Measurements from ENCODE around the gene SNF8.
"Not testable (repeated sequence)": the region's sequence is repeated elsewhere in the genome, so short reads cannot be mapped to it uniquely, and the experiment has no call there.

Gene SNF8

DNA sequence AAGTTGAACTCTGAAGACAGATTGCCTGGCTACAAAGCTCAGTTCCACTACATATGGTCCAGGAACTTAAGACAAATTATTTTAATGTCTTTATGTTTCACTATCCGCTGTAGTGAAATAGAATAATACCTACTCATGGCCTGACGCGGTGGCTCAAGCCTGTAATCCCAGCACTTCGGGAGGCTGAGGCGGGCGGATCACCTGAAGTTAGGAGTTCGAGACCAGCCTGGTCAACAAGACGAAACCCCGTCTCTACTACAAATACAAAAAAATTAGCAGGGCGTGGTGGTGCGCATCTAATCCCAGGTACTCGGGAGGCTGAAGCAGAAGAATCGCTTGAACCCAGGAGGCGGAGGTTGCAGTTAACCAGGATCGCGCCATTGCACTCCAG is 614 bp upstream of the SNF8 start:
- in situ Hi-C loops (cut with HindIII; ENCODE audit: low pct_ligation_motif_present, low pct_unique_long_range_greater_than_20kb, low sequenced_read_pairs); DNase-seq: not testable (repeated sequence)

DNA sequence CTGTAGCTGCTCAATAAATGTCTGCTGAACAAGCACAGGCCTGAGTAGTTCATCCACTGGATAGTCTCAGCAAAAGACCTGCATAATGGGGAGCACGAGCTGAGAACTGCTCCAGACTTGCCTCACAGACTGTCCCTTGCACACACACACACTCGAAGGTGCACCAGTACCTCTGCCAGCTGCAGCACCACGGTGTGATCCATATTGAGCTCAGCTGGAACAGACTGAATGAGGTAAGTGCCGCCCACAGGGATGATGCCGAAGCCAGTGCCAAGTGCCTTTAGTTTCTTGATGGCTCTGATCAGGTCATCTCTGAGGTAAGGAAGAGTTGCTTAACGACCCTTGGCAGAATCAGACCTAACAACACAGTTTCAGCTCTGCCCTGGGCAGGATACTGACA is 11.6 kb downstream of the SNF8 start:
- no peak for DNase-seq
- in situ Hi-C loops (cut with HindIII; ENCODE audit: low pct_ligation_motif_present, low pct_unique_long_range_greater_than_20kb, low sequenced_read_pairs) = no loop called here

DNA sequence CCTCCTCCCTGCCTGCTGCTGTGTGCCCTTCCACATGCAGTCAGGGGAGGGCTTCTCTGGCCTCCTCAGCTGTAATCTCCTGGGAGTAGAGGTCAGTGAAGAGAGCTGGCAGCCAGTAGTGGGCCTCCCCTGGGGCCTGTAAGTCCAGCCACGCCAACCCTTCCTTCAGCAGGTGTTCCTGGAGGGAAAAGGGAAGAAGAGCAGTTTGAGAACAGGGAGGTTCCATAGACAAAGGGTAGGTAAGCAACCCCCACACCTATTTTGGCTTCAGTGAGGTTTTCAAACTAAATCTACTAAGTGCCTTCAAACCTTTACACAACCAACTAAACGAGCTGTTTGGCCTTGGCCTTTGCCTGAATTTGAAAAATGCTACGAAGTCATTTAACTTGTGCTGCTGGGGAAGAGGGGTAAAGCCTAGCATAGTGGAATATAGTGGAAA is 14.2 kb downstream of the SNF8 start:
- DNase-seq = no peak
- in situ Hi-C loops (cut with HindIII; ENCODE audit: low pct_ligation_motif_present, low pct_unique_long_range_greater_than_20kb, low sequenced_read_pairs) = no loop called here

DNA sequence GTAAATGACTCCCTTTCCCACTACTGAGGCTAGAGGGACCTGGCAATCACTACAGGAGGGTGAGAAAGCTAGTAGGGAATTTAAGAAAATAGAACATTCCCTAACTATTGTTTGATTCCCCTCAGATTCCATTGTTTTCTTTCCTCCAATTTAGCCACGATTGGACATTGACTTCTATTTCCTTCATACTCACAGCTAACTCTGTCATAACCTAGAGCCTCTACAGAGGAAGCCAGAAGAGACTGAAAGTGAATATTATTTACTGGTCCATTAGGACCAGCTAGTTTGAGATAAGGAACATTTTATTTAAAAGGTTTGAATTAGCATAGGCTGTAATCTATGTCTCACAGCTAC is 14.9 kb downstream of the SNF8 start:
- in situ Hi-C loops (cut with HindIII; ENCODE audit: low pct_ligation_motif_present, low pct_unique_long_range_greater_than_20kb, low sequenced_read_pairs) = no loop called here
- DNase-seq = no peak

DNA sequence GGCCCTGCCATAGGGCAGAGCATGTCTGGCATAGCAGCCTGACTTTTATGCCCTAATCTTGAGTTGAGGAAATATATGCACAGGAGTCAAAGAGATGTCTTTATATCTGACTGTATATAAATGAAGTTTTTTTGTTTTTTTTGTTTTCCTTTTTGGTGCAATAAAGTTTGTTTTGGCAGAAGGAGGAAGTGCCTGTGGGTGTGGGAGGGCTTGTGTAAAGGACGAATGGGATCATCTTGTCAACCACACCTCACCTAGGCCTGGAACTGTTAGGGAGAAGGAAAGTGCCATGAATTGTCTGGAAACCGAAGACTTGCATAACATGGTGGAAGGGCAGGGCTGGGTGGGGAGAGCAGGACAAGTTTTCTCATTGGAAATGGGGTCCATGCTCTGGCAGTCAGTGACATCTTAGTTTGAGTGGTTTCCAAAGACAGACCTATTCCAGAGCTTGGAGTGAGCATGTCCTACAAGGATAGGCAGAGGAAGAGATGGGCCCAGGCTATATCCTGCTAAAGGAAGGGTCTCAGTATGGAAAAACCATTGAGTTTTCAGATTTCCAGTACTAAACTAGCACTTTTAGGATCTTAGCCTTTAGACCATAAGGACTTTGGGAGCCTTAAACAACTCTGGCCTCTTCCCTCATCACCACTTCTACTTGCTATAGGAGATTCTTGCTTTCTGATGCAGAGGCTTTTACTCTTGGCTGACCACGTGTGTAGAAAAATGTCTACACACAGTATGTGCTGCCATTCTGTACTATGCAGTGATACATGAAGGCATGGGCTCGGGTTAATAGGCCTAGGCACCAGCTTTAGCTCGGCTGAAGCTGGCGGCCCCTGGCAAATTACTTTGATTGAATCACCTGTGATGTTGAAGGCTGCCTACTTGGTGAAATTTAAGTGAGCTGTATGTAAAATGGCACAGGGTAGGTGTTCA is 15.5 kb downstream of the SNF8 start:
- no peak for DNase-seq
- in situ Hi-C loops (cut with HindIII; ENCODE audit: low pct_ligation_motif_present, low pct_unique_long_range_greater_than_20kb, low sequenced_read_pairs) = no loop called here

DNA sequence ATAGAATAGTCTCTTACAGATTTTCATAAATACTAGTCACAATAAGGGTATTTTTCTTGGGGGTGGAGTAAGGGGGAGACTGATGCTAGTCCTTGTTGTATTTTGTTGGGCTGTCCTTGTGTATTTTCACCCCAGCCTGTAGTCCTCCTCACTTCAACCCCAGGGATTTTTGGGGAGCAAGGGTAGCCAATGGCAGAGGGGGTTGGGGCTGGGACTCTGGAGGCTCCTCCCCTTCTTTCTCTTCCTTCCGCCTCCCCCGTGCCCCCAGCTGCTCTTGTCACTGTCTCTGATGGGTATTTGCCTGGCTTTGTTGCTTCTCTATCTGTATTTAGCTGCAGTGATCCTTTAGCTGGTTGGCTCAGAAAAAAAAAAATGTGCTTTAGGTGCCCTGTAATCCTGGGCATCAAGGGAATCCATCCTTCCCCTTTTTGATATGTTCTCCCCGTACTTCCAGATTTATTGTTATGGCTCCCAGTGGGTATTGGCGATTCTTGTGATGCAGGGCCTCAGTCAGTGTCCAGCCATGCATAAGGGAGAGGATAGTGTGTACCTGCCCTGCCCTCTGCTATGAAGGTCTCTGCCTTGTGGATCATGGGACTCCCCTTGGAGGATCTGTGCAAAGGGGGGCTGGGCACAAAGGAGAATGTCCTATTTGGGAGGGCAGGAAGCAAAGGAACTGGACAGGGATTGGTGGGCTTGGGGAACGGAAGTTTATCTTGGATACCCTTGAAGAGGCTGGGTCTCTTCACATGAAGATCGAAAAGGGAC is 16.5 kb downstream of the SNF8 start:
- DNase-seq = no peak
- in situ Hi-C loops (cut with HindIII; ENCODE audit: low pct_ligation_motif_present, low pct_unique_long_range_greater_than_20kb, low sequenced_read_pairs) = no loop called here

DNA sequence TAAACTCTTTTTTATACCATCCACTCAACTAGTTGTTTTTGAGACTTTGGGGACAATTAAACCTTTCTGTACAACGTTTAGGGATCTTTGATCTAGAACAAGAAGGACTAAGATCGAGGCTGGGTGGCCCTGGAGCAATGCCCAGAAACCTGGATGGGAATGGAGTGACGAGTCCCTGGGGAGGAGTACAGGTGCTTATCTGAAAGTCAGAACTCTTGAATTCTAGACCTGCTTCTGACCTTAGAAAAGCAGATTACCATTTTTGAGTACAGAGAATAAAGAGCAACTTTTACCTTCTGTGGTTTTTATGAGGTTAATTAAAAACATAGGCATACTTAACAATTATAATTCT is 18.7 kb downstream of the SNF8 start:
- no peak for DNase-seq
- in situ Hi-C loops (cut with HindIII; ENCODE audit: low pct_ligation_motif_present, low pct_unique_long_range_greater_than_20kb, low sequenced_read_pairs) = no loop called here

DNA sequence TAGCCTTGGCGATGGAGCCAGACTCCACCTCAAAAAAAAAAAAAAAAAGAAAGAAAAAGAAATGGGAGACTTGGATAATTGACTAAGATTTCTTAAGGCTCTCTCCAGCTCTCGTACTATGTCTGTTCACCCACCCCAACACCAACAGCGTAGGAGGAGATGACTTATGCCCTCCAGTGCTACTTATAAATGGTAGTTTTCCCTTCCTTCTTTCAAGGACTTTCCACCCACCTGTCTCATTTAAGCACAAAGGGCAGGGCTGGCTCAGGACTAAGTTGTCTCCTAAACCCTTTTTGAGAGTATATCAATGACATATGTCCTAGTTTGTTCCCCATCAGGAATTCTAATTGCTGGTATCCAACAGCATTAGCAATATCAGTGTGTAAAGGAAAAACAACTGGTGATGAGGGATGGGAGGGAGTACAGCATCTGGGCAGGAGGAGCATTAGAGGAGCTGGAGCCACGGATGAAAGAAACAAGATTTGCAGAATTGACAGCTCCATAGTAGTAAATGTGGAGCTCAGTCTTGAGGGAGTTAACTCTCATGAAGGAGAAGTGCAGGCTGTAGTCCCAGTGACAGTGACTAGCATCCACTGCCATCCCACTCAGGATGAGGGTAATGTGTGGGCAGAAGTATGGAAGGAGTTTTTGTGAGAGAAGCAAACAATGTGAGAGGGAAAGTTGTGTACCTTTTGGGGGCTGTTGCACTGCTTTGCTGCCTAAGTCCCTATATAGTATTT is 19.2 kb downstream of the SNF8 start:
- in situ Hi-C loops (cut with HindIII; ENCODE audit: low pct_ligation_motif_present, low pct_unique_long_range_greater_than_20kb, low sequenced_read_pairs) = no loop called here
- DNase-seq = no peak

DNA sequence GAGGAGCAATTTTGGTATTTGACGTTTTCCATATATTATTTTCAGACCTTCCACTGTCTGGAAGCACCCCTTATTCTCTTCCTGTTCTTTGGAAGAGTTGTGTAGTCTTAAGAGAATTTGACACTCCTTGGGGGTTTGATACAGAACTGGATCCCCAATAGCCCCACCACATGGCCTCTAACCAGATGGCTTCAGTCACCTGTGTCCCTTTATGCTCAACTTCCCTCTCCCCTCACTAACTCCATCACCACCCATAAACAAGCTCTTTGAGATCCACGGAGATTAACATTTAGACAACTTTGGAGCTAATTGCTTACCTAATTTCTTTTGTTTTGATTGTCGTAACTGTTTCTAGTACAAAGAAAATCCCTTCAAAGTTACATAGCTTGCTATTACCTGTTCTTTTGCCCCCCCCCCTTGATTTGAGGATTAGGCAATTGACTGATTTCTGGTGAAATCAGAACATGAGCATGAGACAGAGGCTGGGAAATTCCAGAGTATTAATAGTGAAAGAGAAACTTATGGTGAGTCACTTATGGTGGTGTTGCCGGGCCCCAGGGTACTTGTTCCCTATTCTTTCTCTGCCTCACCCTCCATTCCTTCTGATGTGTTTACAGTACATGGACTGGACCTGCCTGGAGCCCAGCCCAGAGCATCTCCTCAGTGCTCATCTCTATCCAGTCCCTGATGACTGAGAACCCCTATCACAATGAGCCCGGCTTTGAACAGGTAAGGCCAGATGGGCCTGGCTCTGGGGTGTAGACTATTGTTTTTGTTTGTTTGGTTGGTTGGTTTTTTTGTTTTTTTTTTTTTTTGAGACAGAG is 29.0 kb downstream of the SNF8 start:
- in situ Hi-C loops (cut with HindIII; ENCODE audit: low pct_ligation_motif_present, low pct_unique_long_range_greater_than_20kb, low sequenced_read_pairs) = loop anchor here (25.0 kb wide), 1 partner anchor 97 kb away; no protein-coding TSS in a partner anchor
- peak; percentile 87 for DNase-seq

DNA sequence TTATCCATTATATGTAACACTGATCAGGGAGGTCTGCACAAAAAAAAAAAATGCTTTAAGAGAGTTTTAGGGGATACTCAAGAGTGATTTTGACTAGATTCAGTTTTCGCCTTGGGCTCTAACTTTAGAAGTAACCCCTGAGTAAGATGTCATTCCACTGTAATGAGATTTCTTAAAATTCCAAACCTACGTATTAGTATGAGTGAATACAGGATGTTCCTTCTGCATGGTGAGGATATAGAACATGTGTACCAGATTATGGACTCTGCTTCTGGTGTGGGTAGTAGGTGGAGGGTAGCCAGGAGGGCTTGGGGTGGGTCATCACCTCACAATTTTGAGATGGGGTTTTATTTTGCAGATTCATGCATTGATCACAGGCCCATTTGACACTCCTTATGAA is 32.2 kb downstream of the SNF8 start:
- in situ Hi-C loops (cut with HindIII; ENCODE audit: low pct_ligation_motif_present, low pct_unique_long_range_greater_than_20kb, low sequenced_read_pairs) = loop anchor here (25.0 kb wide), 1 partner anchor 100 kb away; no protein-coding TSS in a partner anchor
- DNase-seq = no peak

DNA sequence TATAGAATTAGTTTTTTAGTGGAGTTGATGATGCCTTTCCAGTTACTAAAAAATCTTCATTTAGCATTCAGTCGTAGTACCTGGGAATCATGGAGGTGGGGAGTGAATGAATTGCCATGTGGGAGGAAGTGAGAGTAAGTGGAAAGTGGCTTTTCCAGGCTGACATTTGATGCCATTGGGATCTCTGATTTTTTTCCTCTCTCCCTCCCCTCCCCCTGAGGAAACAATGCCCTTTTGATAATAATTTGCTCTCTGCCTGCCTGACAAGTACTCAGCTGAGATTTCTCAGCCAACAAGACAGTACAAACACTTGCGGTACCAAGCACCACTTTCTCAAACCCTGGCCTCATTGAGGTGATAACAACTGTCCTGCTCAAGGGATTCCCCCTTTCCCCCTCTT is 34.3 kb downstream of the SNF8 start:
- DNase-seq = no peak
- in situ Hi-C loops (cut with HindIII; ENCODE audit: low pct_ligation_motif_present, low pct_unique_long_range_greater_than_20kb, low sequenced_read_pairs) = loop anchor here (25.0 kb wide), 1 partner anchor 102 kb away; no protein-coding TSS in a partner anchor

DNA sequence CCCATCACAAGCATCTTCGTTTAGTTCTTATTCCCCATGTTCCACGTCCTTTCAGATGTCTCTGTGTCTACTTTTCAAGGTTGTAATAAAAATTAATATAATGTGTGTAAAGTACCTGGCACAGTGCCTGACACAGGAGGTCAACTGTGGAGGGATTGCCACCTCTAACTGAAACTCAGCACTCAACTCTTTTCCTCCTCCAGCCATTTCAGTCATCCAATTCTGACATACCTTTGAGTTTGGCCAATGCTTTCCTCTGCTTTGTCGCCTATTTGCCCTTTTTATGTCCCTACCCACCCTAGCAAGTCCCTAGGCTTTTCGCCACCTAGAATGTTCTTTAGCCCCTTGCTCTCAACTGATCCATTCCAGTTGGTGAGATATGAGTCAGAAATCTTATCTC is 34.9 kb downstream of the SNF8 start:
- DNase-seq = no peak
- in situ Hi-C loops (cut with HindIII; ENCODE audit: low pct_ligation_motif_present, low pct_unique_long_range_greater_than_20kb, low sequenced_read_pairs) = loop anchor here (25.0 kb wide), 1 partner anchor 103 kb away; no protein-coding TSS in a partner anchor

DNA sequence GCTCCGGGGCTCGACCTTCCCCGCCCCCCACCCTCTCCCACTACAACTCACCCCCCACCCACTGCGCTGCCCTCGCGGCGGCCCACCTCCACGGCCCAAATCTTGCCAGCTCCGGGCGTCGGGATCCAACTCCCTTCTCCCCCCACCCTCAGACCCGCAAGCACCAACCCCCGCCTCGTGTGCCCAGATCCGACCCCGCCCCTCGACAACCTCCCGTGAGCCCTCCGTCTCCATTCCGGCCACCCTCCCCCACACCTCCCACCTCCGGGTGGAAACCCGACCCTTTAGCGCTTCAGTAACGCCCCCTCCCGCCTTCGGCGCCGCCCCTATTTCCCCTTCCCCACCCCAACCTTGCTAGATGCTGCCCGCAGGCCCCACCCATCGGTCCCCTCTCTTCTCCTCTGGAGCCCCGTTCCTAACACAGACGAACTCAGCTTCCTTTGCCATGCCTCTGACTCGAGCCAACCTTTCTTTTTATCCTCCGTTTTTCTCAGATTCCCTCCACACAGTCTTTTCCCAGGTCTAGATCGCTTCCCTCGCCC is 35.7 kb downstream of the SNF8 start:
- in situ Hi-C loops (cut with HindIII; ENCODE audit: low pct_ligation_motif_present, low pct_unique_long_range_greater_than_20kb, low sequenced_read_pairs) = loop anchor here (25.0 kb wide), 1 partner anchor 103 kb away; no protein-coding TSS in a partner anchor
- DNase-seq = peak; percentile 92

DNA sequence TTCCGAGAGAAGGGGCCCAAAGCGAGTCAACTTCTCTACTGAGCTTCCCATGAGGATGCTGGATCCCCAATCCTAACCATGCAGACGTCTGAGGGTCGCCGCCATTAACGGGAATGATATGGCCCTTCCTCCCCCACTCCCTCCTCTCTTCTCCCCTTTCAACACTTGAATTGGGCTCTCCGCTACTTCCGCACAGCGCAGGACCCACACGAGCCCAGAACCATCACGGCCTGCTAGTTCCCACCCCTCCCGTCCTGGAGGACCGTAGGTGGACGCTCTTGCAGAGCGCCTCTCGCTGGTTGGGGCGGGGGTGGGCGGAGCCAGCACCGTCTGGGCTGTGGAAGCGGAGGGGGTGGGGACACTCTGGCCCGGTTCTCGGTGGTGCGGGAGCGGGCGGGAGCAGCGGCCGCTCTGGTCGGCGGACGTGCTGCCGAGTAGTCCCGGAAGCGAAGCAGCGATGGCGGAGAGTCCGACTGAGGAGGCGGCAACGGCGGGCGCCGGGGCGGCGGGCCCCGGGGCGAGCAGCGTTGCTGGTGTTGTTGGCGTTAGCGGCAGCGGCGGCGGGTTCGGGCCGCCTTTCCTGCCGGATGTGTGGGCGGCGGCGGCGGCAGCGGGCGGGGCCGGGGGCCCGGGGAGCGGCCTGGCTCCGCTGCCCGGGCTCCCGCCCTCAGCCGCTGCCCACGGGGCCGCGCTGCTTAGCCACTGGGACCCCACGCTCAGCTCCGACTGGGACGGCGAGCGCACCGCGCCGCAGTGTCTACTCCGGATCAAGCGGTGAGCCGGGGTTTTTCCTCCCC is 36.4 kb downstream of the SNF8 start, which contains the start of gene UBE2Z:
TSS of gene UBE2Z (plus strand) at position 361 of the 797 bp plus-strand sequence. CDS start at position 458, 97 bp downstream.
- peak; percentile 95 for DNase-seq
- in situ Hi-C loops (cut with HindIII; ENCODE audit: low pct_ligation_motif_present, low pct_unique_long_range_greater_than_20kb, low sequenced_read_pairs) = loop anchor here (25.0 kb wide), 1 partner anchor 104 kb away; no protein-coding TSS in a partner anchor

DNA sequence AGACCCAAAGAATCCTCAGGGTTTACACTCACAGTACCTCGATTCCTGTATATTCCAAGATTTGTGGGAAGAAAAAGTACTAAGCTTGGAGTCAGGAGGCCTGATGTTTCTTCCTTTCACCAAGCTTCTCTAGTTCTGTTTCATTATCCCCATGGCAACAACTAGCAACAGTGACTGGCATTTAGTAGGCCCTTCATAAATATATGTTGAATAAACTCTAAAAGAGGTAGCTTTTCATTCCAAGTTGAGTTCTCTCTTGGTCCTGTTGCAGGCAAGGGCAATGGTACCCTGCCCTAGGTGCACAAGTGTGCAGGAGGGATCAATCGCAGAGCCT is 37.0 kb downstream of the SNF8 start:
- in situ Hi-C loops (cut with HindIII; ENCODE audit: low pct_ligation_motif_present, low pct_unique_long_range_greater_than_20kb, low sequenced_read_pairs) = loop anchor here (25.0 kb wide), 1 partner anchor 105 kb away; no protein-coding TSS in a partner anchor
- DNase-seq = no peak

DNA sequence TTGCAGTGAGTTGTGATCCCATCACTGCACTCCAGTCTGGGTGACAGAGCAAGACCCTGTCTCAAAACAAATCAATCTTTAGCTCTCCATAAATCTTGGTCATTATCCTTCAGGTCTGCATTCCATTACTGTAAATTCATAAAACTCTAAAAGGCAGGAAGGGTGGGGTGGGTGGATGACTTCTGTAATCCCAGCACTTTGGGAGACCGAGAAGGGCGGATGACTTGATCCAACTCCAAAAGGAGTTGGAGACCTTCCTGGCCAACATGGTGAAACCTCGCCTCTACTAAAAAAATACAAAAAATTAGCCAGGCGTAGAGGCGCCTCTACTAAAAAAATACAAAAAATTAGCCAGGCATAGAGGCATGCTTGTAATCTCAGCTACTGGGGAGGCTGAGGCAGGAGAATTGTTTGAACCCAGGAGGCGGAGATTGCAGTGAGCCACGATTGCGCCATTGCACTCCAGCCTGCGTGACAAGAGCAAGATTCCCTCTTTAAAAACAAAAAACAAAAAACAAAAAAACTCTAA is 38.6 kb downstream of the SNF8 start:
- DNase-seq = no peak
- in situ Hi-C loops (cut with HindIII; ENCODE audit: low pct_ligation_motif_present, low pct_unique_long_range_greater_than_20kb, low sequenced_read_pairs) = loop anchor here (25.0 kb wide), 1 partner anchor 106 kb away; no protein-coding TSS in a partner anchor

DNA sequence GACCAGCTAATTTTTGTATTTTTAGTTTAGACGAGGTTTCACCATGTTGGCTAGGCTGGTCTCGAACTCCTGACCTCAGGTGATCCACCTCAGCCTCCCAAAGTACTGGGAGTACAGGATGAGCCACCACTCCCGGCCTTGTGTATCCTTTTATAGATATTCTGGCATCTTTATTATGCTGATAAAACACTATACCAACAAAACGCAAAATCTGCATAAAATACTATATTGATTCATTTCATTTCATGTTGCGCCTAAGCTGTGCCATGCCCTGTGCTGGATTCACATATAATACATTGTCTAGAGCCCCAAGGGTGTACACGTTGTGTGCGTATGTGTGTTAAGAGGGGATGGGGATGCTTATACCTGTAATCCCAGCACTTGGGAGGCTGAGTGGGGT is 40.2 kb downstream of the SNF8 start:
- no peak for DNase-seq
- in situ Hi-C loops (cut with HindIII; ENCODE audit: low pct_ligation_motif_present, low pct_unique_long_range_greater_than_20kb, low sequenced_read_pairs) = loop anchor here (25.0 kb wide), 1 partner anchor 108 kb away; no protein-coding TSS in a partner anchor
